ENCODE results near the gene TBATA. TPM values are rescaled to one million over a fixed set of nuclear protein-coding genes. Genes with fewer than 3 reads are reported as not detected.

Gene TBATA
- total RNA-seq, 1 experiment from 2014 or later = not detected

GRCh38 chr10:70765794-70766594 lies 19.2 kb downstream of the TBATA start:
- Mint-ChIP-seq H3K4me3 (no peak overlapping the region), H3K27ac (no peak overlapping the region), H3K4me1 (peaks cover 9% of the 10 kb centered on the region), H3K9me3 (peaks cover 33% of the 10 kb centered on the region), H3K36me3 (peaks cover 22% of the 10 kb centered on the region), H3K27me3 (ENCODE audit: low read depth) (peaks cover 6% of the 10 kb centered on the region)
- TF ChIP-seq E2F5 (CRISPR knock-in tag; IDR thresholded peaks at IDR 0.05) (no peak), E2F1 (CRISPR knock-in tag; IDR thresholded peaks at IDR 0.05) (no peak), PREB (CRISPR knock-in tag; IDR thresholded peaks at IDR 0.05; ENCODE audit: borderline replicate concordance) (no peak), USF1 (CRISPR knock-in tag; IDR thresholded peaks at IDR 0.05) (no peak), ZNF423 (CRISPR knock-in tag; IDR thresholded peaks at IDR 0.05) (no peak), NR2C2 (CRISPR knock-in tag; IDR thresholded peaks at IDR 0.05) (no peak), GTF2I (CRISPR knock-in tag; conservative IDR thresholded peaks at IDR 0.05) (no peak), JUN (CRISPR knock-in tag; IDR thresholded peaks at IDR 0.05) (no peak), ZNF138 (CRISPR knock-in tag; conservative IDR thresholded peaks at IDR 0.05) (no peak), TP53 (CRISPR knock-in tag; IDR thresholded peaks at IDR 0.05) (no peak), ZBTB43 (CRISPR knock-in tag; IDR thresholded peaks at IDR 0.05) (no peak), CDX4 (CRISPR knock-in tag; IDR thresholded peaks at IDR 0.05; ENCODE audit: borderline replicate concordance) (no peak), ZNF671 (CRISPR knock-in tag; IDR thresholded peaks at IDR 0.05) (no peak), HMGXB4 (CRISPR knock-in tag; IDR thresholded peaks at IDR 0.05) (no peak), IRF2 (CRISPR knock-in tag; IDR thresholded peaks at IDR 0.05; ENCODE audit: borderline replicate concordance, low read depth) (no peak), ZMAT4 (CRISPR knock-in tag; IDR thresholded peaks at IDR 0.05) (no peak), MAX (CRISPR knock-in tag; IDR thresholded peaks at IDR 0.05) (no peak), AR (CRISPR knock-in tag; IDR thresholded peaks at IDR 0.05) (no peak), RORB (CRISPR knock-in tag; IDR thresholded peaks at IDR 0.05) (no peak)
- DNase-seq (ENCODE audit: low spot score) (no peak), ATAC-seq (no peak)
- CTCF ChIA-PET = no interaction called here
- POLR2A ChIA-PET = no interaction called here
